Trophoblast cell (in vitro differentiated cells and primary cell): ENCODE data around the gene FAM237B.

ENCODE experiments used
- DNase-seq, 2 donors: peaks; one replicate each; pipeline ENCODE4 v3.0.0-alpha.2; 2016
- H2AFZ ChIP-seq: 2 replicates; pipeline ENCODE4 v1.6.1; 2013; ENCODE audit warnings: low read length, moderate library complexity, mild to moderate bottlenecking; ENCODE audit not compliant: insufficient read depth, poor library complexity
- H2AK5ac ChIP-seq: 2 replicates; pipeline ENCODE4 v1.6.1; 2013; ENCODE audit warnings: mild to moderate bottlenecking, low read length
- H2BK120ac ChIP-seq: 2 replicates; pipeline ENCODE4 v1.6.1; 2013; ENCODE audit warnings: low read length, mild to moderate bottlenecking, moderate library complexity; ENCODE audit not compliant: insufficient read depth, poor library complexity
- H2BK12ac ChIP-seq: 2 replicates; pipeline ENCODE4 v1.6.1; 2013; ENCODE audit warnings: mild to moderate bottlenecking, low read length, moderate library complexity
- H2BK5ac ChIP-seq: 2 replicates; pipeline ENCODE4 v1.6.1; 2013; ENCODE audit warnings: low read length, low read depth, moderate library complexity, mild to moderate bottlenecking; ENCODE audit not compliant: poor library complexity
- H3K14ac ChIP-seq: 2 replicates; pipeline ENCODE4 v1.6.1; 2013; ENCODE audit warnings: mild to moderate bottlenecking, low read length
- H3K18ac ChIP-seq: 2 replicates; pipeline ENCODE4 v1.6.1; 2013; ENCODE audit warnings: mild to moderate bottlenecking, low read length
- H3K23ac ChIP-seq: 2 replicates; pipeline ENCODE4 v1.6.1; 2013; ENCODE audit warnings: low read length
- H3K27ac ChIP-seq: 2 replicates; pipeline ENCODE4 v1.5.1; 2013; ENCODE audit warnings: low read depth, mild to moderate bottlenecking, inconsistent platforms, low read length, moderate library complexity
- H3K27me3 ChIP-seq: 2 replicates; pipeline ENCODE4 v1.6.1; 2013; ENCODE audit warnings: inconsistent platforms, mild to moderate bottlenecking, low read length, moderate library complexity; ENCODE audit not compliant: insufficient read depth
- H3K36me3 ChIP-seq, 2 experiments: 1 replicate in 1 of 2; 2 replicates in 1 of 2; pipeline ENCODE4 v1.6.1; 2013; ENCODE audit warnings: low read length in 2 of 2, mild to moderate bottlenecking in 2 of 2, moderate library complexity in 1 of 2; ENCODE audit not compliant: insufficient read depth in 2 of 2, control insufficient read depth in 1 of 2
- H3K4ac ChIP-seq: 2 replicates; pipeline ENCODE4 v1.6.1; 2013; ENCODE audit warnings: low read depth, mild to moderate bottlenecking, low read length, moderate library complexity
- H3K4me1 ChIP-seq, 2 experiments: 1 replicate in 1 of 2; 2 replicates in 1 of 2; pipeline ENCODE4 v1.6.1; 2013; ENCODE audit warnings: low read length in 2 of 2, mild to moderate bottlenecking in 2 of 2, moderate library complexity in 1 of 2; ENCODE audit not compliant: insufficient read depth in 2 of 2, control insufficient read depth in 1 of 2
- H3K4me2 ChIP-seq: 2 replicates; pipeline ENCODE4 v1.6.1; 2013; ENCODE audit warnings: inconsistent platforms, mild to moderate bottlenecking, low read length, moderate library complexity
- H3K4me3 ChIP-seq: 2 replicates; pipeline ENCODE4 v1.5.1; 2013; ENCODE audit warnings: mild to moderate bottlenecking, low read depth, low read length, inconsistent platforms
- H3K79me1 ChIP-seq: one replicate; pipeline ENCODE4 v1.6.1; 2013; ENCODE audit warnings: low read length
- H3K79me2 ChIP-seq: 2 replicates; pipeline ENCODE4 v1.6.1; 2013; ENCODE audit warnings: low read length, mild to moderate bottlenecking; ENCODE audit not compliant: control insufficient read depth, insufficient read depth, poor library complexity
- H3K9ac ChIP-seq: 2 replicates; pipeline ENCODE4 v1.6.1; 2013; ENCODE audit warnings: mild to moderate bottlenecking, low read length
- H3K9me3 ChIP-seq: 2 replicates; pipeline ENCODE4 v1.6.1; 2013; ENCODE audit warnings: low read depth, mild to moderate bottlenecking, control low read depth, inconsistent platforms, low read length; ENCODE audit not compliant: insufficient read depth
- H4K12ac ChIP-seq: 2 replicates; pipeline ENCODE4 v1.6.1; 2013; ENCODE audit warnings: low read depth, mild to moderate bottlenecking, low read length, moderate library complexity
- H4K8ac ChIP-seq: 2 replicates; pipeline ENCODE4 v1.6.1; 2013; ENCODE audit warnings: low read depth, mild to moderate bottlenecking, low read length, moderate library complexity
- H4K91ac ChIP-seq: one replicate; pipeline ENCODE4 v1.6.1; 2013; ENCODE audit warnings: low read depth, mild to moderate bottlenecking, low read length, moderate library complexity
- WGBS: extraction: QIAGEN DNeasy Blood & Tissue Kit; methylation state at CpG from one replicate; pipeline ENCODE4 v1.1.7; 2013; ENCODE audit warnings: missing lambda C conversion rate; ENCODE audit not compliant: insufficient read length, insufficient coverage; ENCODE audit errors: extremely low coverage; 5-methylcytosine and 5-hydroxymethylcytosine counted together

The FAM237B gene

DNA sequence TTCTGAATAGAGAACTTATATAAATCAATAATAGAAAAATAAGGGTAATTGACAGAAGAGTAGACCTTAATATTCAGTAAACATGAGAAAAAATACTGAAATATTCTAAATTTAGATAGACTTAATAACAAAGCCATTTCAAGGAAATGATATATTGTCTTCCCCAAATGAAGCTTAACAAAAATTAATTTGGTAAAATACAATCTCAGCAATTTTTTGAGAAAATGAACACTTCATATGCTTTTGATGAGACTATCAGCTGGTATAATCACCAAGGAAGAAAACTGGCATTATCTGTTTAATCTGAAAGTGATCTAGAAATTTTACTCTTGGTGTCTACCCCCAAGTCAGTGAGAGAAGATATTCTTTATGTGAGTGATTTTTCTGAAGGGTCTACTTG, 1.7 kb upstream of the FAM237B start:
- Histone ChIP-seq H3K4me3 (no peak overlapping the region), H3K79me1 (no peaks in the 10 kb centered on the region), H3K79me2 (no peaks in the 10 kb centered on the region), H3K4me2 (no peak overlapping the region), H3K9ac (no peak overlapping the region), H2AK5ac (no peak overlapping the region), H3K4ac (no peak overlapping the region), H3K27ac (no peak overlapping the region), H2BK12ac (no peak overlapping the region), H2BK120ac (no peak overlapping the region), H4K12ac (no peak overlapping the region), H2BK5ac (no peak overlapping the region), H3K4me1 (peaks cover 6 to 7% of the 10 kb centered on the region in 2 experiments), H3K23ac (no peak overlapping the region), H3K36me3 (no peaks in the 10 kb centered on the region), H3K9me3 (peaks cover 2% of the 10 kb centered on the region), H4K91ac (no peak overlapping the region), H3K18ac (no peak overlapping the region), H2AFZ (no peak overlapping the region), H3K14ac (no peak overlapping the region), H3K27me3 (peaks cover 23% of the 10 kb centered on the region), H4K8ac (no peak overlapping the region)
- no peak for DNase-seq

DNA sequence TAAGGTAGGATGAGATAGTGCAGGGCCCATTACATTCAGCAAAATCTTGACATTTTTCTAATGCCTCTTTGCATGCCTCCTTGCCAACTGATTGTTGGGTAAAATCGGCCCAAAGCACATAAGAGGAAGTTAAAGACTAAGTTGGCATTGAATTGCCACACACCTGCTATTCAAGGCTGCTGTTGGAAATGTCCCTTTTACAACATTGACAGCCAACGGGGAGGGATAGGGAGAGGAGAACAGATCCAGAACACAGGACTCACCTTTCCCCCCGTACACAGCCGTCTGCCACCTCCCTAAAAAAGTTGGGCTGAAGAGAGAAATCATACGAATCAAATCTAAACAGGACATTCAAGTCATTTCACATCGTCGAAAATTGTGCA, 695 bp downstream of the FAM237B start:
- Histone ChIP-seq H4K12ac (no peak overlapping the region), H2BK120ac (no peak overlapping the region), H3K36me3 (no peaks in the 10 kb centered on the region), H3K9ac (no peak overlapping the region), H3K9me3 (peaks cover 2% of the 10 kb centered on the region), H2AFZ (no peak overlapping the region), H2BK12ac (no peak overlapping the region), H3K4me1 (peaks cover 6 to 7% of the 10 kb centered on the region in 2 experiments), H3K79me1 (no peaks in the 10 kb centered on the region), H3K4ac (no peak overlapping the region), H4K8ac (no peak overlapping the region), H3K4me2 (peak overlapping the region; percentile 84), H3K23ac (no peak overlapping the region), H3K27me3 (peaks cover 23% of the 10 kb centered on the region), H3K79me2 (no peaks in the 10 kb centered on the region), H2AK5ac (no peak overlapping the region), H4K91ac (no peak overlapping the region), H3K4me3 (no peak overlapping the region), H3K18ac (no peak overlapping the region), H2BK5ac (no peak overlapping the region), H3K27ac (no peak overlapping the region), H3K14ac (no peak overlapping the region)
- no CpG with 5 or more reads among the region's 7 CpGs for WGBS
- no peak for DNase-seq

DNA sequence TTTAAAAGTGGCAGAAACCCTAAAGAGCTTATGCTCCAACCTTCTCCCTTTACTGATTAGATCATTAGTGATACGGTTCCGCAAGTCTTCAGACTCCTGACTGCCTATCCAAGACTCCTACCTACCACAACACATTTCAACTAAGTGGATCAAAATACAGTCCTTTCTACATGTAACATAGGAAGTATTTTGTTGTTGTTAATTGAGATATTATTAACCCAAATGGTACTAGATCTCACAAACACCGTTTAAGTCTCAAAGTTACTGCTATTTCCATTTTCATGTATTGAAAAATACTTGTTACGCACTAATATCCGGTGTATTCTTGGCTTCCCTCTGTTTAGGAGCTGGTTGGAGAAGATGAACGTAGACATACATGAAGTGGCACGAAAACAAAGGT, 1.1 kb downstream of the FAM237B start:
- Histone ChIP-seq H2AK5ac (no peak overlapping the region), H3K4me3 (no peak overlapping the region), H2AFZ (no peak overlapping the region), H2BK5ac (no peak overlapping the region), H3K4me1 (peaks cover 6 to 7% of the 10 kb centered on the region in 2 experiments), H3K4me2 (no peak overlapping the region), H3K18ac (no peak overlapping the region), H3K27ac (no peak overlapping the region), H3K14ac (no peak overlapping the region), H3K4ac (no peak overlapping the region), H4K12ac (no peak overlapping the region), H3K79me2 (no peaks in the 10 kb centered on the region), H3K23ac (no peak overlapping the region), H3K9ac (no peak overlapping the region), H2BK120ac (no peak overlapping the region), H3K27me3 (peaks cover 23% of the 10 kb centered on the region), H3K36me3 (no peaks in the 10 kb centered on the region), H4K8ac (no peak overlapping the region), H2BK12ac (no peak overlapping the region), H3K9me3 (peaks cover 2% of the 10 kb centered on the region), H3K79me1 (no peaks in the 10 kb centered on the region), H4K91ac (no peak overlapping the region)
- no CpG with 5 or more reads among the region's 7 CpGs for WGBS
- DNase-seq, result no peak

DNA sequence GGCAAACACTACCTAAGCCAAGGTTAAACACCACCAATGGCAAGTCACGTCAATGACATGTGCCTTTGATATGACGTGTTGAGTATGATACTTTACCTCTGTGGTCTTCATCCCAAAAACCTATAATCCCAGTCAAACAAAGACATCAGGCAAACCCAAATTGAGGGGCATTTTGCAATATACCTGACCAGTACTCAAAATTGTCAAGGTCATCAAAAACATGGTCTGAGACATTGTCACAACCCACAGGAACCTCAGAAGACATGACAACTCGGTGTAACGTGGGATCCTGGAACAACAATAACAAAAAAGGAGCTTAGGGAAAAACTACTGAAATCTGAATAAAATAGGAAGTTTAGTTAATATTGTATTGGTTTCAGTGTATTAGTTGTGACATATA, 7.2 kb downstream of the FAM237B start:
- no peak overlapping the region for H4K91ac ChIP-seq
- H4K8ac ChIP-seq, result no peak overlapping the region
- H3K9me3 ChIP-seq, result no peaks in the 10 kb centered on the region
- H3K4me2 ChIP-seq, result no peak overlapping the region
- no peak overlapping the region for H4K12ac ChIP-seq
- H2AK5ac ChIP-seq, result no peak overlapping the region
- no peak overlapping the region for H3K9ac ChIP-seq
- H3K14ac ChIP-seq, result no peak overlapping the region
- no peaks in the 10 kb centered on the region for H3K79me1 ChIP-seq
- no peak for DNase-seq
- H3K27me3 ChIP-seq, result no peaks in the 10 kb centered on the region
- no peaks in the 10 kb centered on the region for H3K36me3 ChIP-seq
- no peak overlapping the region for H2BK12ac ChIP-seq
- H3K4me3 ChIP-seq, result no peak overlapping the region
- no peak overlapping the region for H3K23ac ChIP-seq
- no peaks in the 10 kb centered on the region for H3K4me1 ChIP-seq
- H2AFZ ChIP-seq, result no peak overlapping the region
- H2BK5ac ChIP-seq, result no peak overlapping the region
- H2BK120ac ChIP-seq, result no peak overlapping the region
- H3K4ac ChIP-seq, result no peak overlapping the region
- no peaks in the 10 kb centered on the region for H3K79me2 ChIP-seq
- no peak overlapping the region for H3K18ac ChIP-seq
- no CpG with 5 or more reads among the region's 4 CpGs for WGBS
- H3K27ac ChIP-seq, result no peak overlapping the region
